Activated CD8-positive, alpha-beta T cell treated with anti-CD3 and anti-CD28 coated beads for 36 hours (primary cell): ENCODE results near the gene NBEA. TPM values are rescaled to one million over a fixed set of nuclear protein-coding genes. Genes with fewer than 3 reads are reported as not detected.

ENCODE experiments used
- ATAC-seq: fragments of 200-7000 bp; cut with Tn5 transposase; one replicate; pipeline ENCODE4 v1.10.0; 2021; ENCODE audit warnings: mild to moderate bottlenecking, moderate library complexity
- CTCF ChIA-PET: fragments of 350-600 bp; sonication (Branson Sonifier 250); formaldehyde crosslinking; loops from one replicate; lab custom pipeline; 2021; ENCODE audit warnings: antibody characterized with exemption; lab: Charles Lee
- POLR2A ChIA-PET: fragments of 350-600 bp; sonication (Branson Sonifier 250); formaldehyde crosslinking; loops from one replicate; lab custom pipeline; 2021; ENCODE audit warnings: antibody characterized with exemption; lab: Charles Lee
- DNase-seq: peaks from one replicate; pipeline ENCODE4 v3.0.0-alpha.2; 2020
- H3K27ac Mint-ChIP-seq: one replicate; pipeline ENCODE4 v1.8.0; 2021; ENCODE audit warnings: mild to moderate bottlenecking, mixed read lengths
- H3K27me3 Mint-ChIP-seq: one replicate; pipeline ENCODE4 v1.8.0; 2021; ENCODE audit warnings: mixed read lengths
- H3K36me3 Mint-ChIP-seq: one replicate; pipeline ENCODE4 v1.8.0; 2021; ENCODE audit warnings: low read depth, mixed read lengths
- H3K4me1 Mint-ChIP-seq: one replicate; pipeline ENCODE4 v1.8.0; 2021; ENCODE audit warnings: low read depth, mixed read lengths
- H3K4me3 Mint-ChIP-seq: one replicate; pipeline ENCODE4 v1.8.0; 2021; ENCODE audit warnings: mild to moderate bottlenecking, moderate library complexity, mixed read lengths
- H3K9me3 Mint-ChIP-seq: one replicate; pipeline ENCODE4 v1.8.0; 2021; ENCODE audit warnings: mixed read lengths
- intact Hi-C: fragments of 100-400 bp; cut with micrococcal nuclease; formaldehyde crosslinking; loops from one replicate; pipeline ENCODE4 v1.10.0; 2022
- total RNA-seq, 2 experiments: library from RNA; stranded (reverse); gene quantifications; one replicate each; pipeline ENCODE4 v1.2.3, GENCODE V29; 2021
- TF ChIP-seq, protein P1 (sequence below): fragments of 200-600 bp; IDR thresholded peaks from one replicate; pipeline ENCODE4 v1.8.0; 2022; ENCODE audit warnings: antibody characterized with exemption, mild to moderate bottlenecking

NBEA gene
- total RNA-seq, 2 experiments from 2014 or later: 0.38 to 0.60 TPM

DNA sequence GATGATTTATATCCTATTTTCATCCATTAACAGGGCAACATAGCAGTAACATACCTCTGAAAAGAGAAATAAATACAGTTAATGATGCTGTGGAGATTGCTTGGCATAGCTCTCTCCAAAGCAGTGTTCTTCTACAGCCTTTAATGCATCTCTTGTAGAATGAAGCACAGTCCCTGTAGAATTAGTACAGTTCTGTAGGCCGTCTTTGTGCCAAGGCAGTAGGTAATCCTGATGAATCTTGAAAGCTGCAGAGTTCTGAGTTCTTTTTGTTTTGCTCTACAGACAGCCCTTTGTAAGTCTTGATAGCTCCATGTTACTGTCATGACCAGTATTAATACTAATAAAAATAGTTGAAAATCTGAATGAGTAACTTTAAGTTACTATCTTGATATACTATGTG, 350.3 kb downstream of the NBEA start:
- H3K27me3 Mint-ChIP-seq: no peaks in the 10 kb centered on the region
- DNase-seq (no peak), ATAC-seq (no peak)
- TF ChIP-seq, protein P1, sequence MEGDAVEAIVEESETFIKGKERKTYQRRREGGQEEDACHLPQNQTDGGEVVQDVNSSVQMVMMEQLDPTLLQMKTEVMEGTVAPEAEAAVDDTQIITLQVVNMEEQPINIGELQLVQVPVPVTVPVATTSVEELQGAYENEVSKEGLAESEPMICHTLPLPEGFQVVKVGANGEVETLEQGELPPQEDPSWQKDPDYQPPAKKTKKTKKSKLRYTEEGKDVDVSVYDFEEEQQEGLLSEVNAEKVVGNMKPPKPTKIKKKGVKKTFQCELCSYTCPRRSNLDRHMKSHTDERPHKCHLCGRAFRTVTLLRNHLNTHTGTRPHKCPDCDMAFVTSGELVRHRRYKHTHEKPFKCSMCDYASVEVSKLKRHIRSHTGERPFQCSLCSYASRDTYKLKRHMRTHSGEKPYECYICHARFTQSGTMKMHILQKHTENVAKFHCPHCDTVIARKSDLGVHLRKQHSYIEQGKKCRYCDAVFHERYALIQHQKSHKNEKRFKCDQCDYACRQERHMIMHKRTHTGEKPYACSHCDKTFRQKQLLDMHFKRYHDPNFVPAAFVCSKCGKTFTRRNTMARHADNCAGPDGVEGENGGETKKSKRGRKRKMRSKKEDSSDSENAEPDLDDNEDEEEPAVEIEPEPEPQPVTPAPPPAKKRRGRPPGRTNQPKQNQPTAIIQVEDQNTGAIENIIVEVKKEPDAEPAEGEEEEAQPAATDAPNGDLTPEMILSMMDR: no peak
- H3K4me3 Mint-ChIP-seq: no peak overlapping the region
- intact Hi-C loops: no loop called here
- H3K4me1 Mint-ChIP-seq: peaks cover 3% of the 10 kb centered on the region
- CTCF ChIA-PET: no interaction called here
- H3K27ac Mint-ChIP-seq: no peak overlapping the region
- no peaks in the 10 kb centered on the region for H3K9me3 Mint-ChIP-seq
- POLR2A ChIA-PET: interaction anchor here (0.6 kb wide), 1 partner anchor 12 kb away, joined by 3 read pairs; no protein-coding TSS in a partner anchor
- no peaks in the 10 kb centered on the region for H3K36me3 Mint-ChIP-seq

DNA sequence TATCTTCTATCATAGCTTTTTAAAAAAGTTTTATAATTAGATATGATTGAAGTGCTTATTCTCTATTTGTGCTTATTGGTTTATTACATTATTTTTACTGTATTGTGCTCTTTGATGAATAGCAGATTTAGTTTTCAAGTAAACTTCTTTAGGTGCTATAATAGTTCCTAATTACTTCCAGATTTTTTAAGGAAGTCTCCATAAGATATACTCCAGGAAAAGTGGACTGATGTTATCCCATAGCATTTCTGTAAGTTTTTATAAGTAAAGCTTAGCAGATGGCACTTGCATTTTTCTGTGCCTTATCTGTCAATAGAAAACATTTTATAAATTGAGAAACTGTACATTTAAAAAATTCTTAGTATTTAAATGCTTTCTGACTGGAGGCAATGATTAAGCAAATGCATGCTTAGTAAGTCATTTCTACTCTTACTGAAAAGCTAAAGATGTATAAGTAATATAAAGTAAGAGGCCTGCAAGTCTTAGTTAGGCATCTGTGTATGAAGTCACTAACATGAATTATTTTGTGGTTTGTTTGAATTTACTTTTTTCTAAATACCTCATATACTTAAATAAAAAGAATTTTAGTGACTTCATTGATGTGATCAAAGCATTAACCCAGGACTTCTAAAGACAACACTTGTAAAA, 351.6 kb downstream of the NBEA start:
- intact Hi-C loops: no loop called here
- no peaks in the 10 kb centered on the region for H3K9me3 Mint-ChIP-seq
- ChIA-PET POLR2A (no interaction called here), CTCF (no interaction called here)
- peaks cover 3% of the 10 kb centered on the region for H3K4me1 Mint-ChIP-seq
- ATAC-seq: no peak
- H3K27ac Mint-ChIP-seq: no peak overlapping the region
- no peaks in the 10 kb centered on the region for H3K27me3 Mint-ChIP-seq
- TF ChIP-seq, protein P1: no peak
- DNase-seq: no peak
- no peaks in the 10 kb centered on the region for H3K36me3 Mint-ChIP-seq
- no peak overlapping the region for H3K4me3 Mint-ChIP-seq

DNA sequence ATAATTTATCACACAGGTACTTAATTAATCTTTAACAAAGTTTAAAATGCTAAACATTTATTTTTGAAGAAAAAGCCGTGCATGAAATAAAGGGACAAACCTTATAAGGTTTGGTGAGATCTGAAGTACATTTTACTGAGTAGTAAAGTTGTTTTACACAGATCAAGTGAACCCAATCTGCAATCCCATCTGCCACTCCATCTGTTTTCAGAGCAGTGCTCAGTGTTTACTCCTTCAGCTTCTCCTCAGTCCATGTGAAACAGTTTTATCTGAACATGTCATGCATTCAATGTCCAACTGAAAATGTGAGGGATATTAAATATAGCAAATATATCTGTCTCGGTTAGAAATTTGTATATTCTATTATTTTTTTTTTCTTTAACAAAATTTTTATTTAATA, 367.6 kb downstream of the NBEA start:
- Mint-ChIP-seq H3K27ac (no peak overlapping the region), H3K4me3 (no peak overlapping the region)

DNA sequence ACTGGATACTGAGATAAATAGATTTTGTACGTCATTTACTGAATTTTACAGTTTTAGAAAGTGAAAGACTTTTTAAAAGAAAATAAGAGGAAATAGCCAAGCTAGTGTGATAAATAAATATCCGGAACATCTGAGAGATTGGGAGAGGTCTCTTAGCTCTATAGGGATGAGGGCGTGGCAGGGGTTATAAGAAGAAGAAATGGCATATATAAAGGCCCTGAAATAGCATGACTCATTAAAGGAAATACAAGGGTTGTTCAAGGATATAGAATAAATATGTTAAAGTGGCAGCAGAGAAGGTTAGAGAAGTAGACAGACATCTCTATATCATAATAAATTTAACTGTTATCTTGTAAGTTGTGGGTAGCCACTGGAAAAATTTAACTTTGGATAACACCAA, 390.1 kb downstream of the NBEA start:
- ChIA-PET POLR2A (no interaction called here), CTCF (no interaction called here)
- TF ChIP-seq, protein P1: no peak
- no peak for DNase-seq
- Mint-ChIP-seq H3K36me3 (no peaks in the 10 kb centered on the region), H3K27me3 (no peaks in the 10 kb centered on the region), H3K4me1 (no peaks in the 10 kb centered on the region), H3K27ac (no peak overlapping the region), H3K9me3 (peaks cover 8% of the 10 kb centered on the region), H3K4me3 (no peak overlapping the region)
- ATAC-seq: no peak
- intact Hi-C loops: no loop called here

More for the DNA sequence above, 367.6 kb downstream of the NBEA start:
- TF ChIP-seq, protein P1: no peak
- intact Hi-C loops: no loop called here
- H3K36me3 Mint-ChIP-seq: no peaks in the 10 kb centered on the region
- ChIA-PET POLR2A (no interaction called here), CTCF (no interaction called here)
- no peaks in the 10 kb centered on the region for H3K9me3 Mint-ChIP-seq
- DNase-seq (no peak), ATAC-seq (no peak)
- H3K27me3 Mint-ChIP-seq: no peaks in the 10 kb centered on the region
- no peaks in the 10 kb centered on the region for H3K4me1 Mint-ChIP-seq

DNA sequence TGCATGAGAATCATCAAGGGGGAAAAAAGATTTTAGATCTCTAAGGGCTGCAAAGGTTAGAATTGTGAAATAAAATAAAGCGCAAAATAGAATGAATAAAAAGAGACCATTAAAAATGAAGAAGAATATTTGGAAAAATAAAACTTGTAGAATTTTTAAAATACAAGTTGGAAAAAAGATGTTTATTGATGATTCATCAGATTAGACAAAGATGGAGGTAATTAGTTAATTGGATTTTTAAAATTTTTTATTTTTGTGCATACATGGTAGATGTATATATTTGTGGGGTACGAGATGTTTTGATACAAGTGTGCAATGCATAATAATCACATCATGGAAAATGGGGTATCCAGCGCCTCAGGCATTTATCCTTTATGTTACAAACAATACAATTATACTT, 391.1 kb downstream of the NBEA start:
- Mint-ChIP-seq H3K27ac (no peak overlapping the region), H3K4me3 (no peak overlapping the region), H3K4me1 (no peaks in the 10 kb centered on the region), H3K9me3 (peaks cover 8% of the 10 kb centered on the region), H3K36me3 (no peaks in the 10 kb centered on the region), H3K27me3 (no peaks in the 10 kb centered on the region)
- ATAC-seq (no peak), DNase-seq (no peak)
- intact Hi-C loops: no loop called here
- TF ChIP-seq, protein P1: no peak
- POLR2A ChIA-PET: no interaction called here
- CTCF ChIA-PET: no interaction called here
